GM23338 (cell line): ENCODE measurements around the gene ATG2B.

Experiments
- CREB1 ChIP-seq: fragments of 250-450 bp; sonication (Bioruptor Pico); IDR thresholded peaks from 2 replicates; pipeline ENCODE4 v1.5.0; 2020; ENCODE audit warnings: low read depth, mild to moderate bottlenecking, moderate library complexity
- CTCF ChIP-seq, 2 experiments: fragments of 200-600 bp in 1 of 2; sonication (generic) in 1 of 2; conservative IDR thresholded peaks; 2 replicates each; pipeline versions ENCODE4 v1.5.1 to v1.6.1; 2016 to 2017; ENCODE audit warnings: antibody characterized with exemption in 2 of 2, low read depth in 2 of 2, mild to moderate bottlenecking in 2 of 2, moderate library complexity in 1 of 2
- EZH2 ChIP-seq: fragments of 200-600 bp; sonication (generic); IDR thresholded peaks from one replicate; pipeline ENCODE4 v1.8.0; 2017; ENCODE audit warnings: antibody characterized with exemption, mild to moderate bottlenecking, low read depth; ENCODE audit not compliant: unreplicated experiment
- EZH2phosphoT487 ChIP-seq: fragments of 200-600 bp; sonication (generic); IDR thresholded peaks from one replicate; pipeline ENCODE4 v1.8.1; 2018; ENCODE audit warnings: antibody characterized with exemption; ENCODE audit not compliant: unreplicated experiment
- JUNB ChIP-seq: IDR thresholded peaks from one replicate; pipeline ENCODE4 v1.6.1; 2016; ENCODE audit warnings: antibody characterized with exemption; ENCODE audit not compliant: unreplicated experiment
- POLR2AphosphoS5 ChIP-seq: IDR thresholded peaks from 2 replicates; pipeline ENCODE4 v1.6.1; 2016; ENCODE audit warnings: antibody characterized with exemption, low read depth
- REST ChIP-seq: IDR thresholded peaks from one replicate; pipeline ENCODE4 v1.6.1; 2018; ENCODE audit warnings: antibody characterized with exemption; ENCODE audit not compliant: unreplicated experiment
- STAT1 ChIP-seq: IDR thresholded peaks from one replicate; pipeline ENCODE4 v1.6.1; 2016; ENCODE audit warnings: antibody characterized with exemption; ENCODE audit not compliant: unreplicated experiment
- ZNF114 ChIP-seq: fragments of 250-450 bp; sonication (Bioruptor Pico); IDR thresholded peaks from 2 replicates; pipeline ENCODE4 v1.5.0; 2020; ENCODE audit warnings: mild to moderate bottlenecking, moderate library complexity
- ZNF331 ChIP-seq: fragments of 250-450 bp; sonication (Bioruptor Pico); IDR thresholded peaks from 2 replicates; pipeline ENCODE4 v1.5.0; 2020; ENCODE audit warnings: low read depth, mild to moderate bottlenecking, moderate library complexity
- ZNF462 ChIP-seq: fragments of 250-450 bp; sonication (Bioruptor Pico); IDR thresholded peaks from 2 replicates; pipeline ENCODE4 v1.5.0; 2020; ENCODE audit warnings: mild to moderate bottlenecking, moderate library complexity
- TF ChIP-seq, protein P1 (sequence below): IDR thresholded peaks from 2 replicates; pipeline ENCODE4 v1.6.1; 2016; ENCODE audit warnings: antibody characterized with exemption

GRCh38 chr14:96229315-96229714, 133.8 kb downstream of the ATG2B start:
- no peak for TF ChIP-seq CTCF (conservative IDR thresholded peaks at IDR 0.05; ENCODE audit: low read depth in 2 of 2)
- TF ChIP-seq, protein P1, sequence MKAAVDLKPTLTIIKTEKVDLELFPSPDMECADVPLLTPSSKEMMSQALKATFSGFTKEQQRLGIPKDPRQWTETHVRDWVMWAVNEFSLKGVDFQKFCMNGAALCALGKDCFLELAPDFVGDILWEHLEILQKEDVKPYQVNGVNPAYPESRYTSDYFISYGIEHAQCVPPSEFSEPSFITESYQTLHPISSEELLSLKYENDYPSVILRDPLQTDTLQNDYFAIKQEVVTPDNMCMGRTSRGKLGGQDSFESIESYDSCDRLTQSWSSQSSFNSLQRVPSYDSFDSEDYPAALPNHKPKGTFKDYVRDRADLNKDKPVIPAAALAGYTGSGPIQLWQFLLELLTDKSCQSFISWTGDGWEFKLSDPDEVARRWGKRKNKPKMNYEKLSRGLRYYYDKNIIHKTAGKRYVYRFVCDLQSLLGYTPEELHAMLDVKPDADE, result no peak
- TF ChIP-seq EZH2, result no peak
- no peak for TF ChIP-seq POLR2AphosphoS5
- no peak for TF ChIP-seq REST
- no peak for TF ChIP-seq EZH2phosphoT487
- TF ChIP-seq JUNB, result no peak
- TF ChIP-seq ZNF331 (CRISPR knock-in tag), result no peak
- TF ChIP-seq CREB1 (CRISPR knock-in tag), result no peak
- TF ChIP-seq STAT1, result no peak
- no peak for TF ChIP-seq ZNF462 (CRISPR knock-in tag)
- no peak for TF ChIP-seq ZNF114 (CRISPR knock-in tag)
